Left colon (tissue), 2 donors: Measurements from ENCODE around the gene EFR3B. TPM values are rescaled to one million over a fixed set of nuclear protein-coding genes. Genes with fewer than 3 reads are reported as not detected.
A peak's percentile ranks its signal among the peaks of the same experiment; 100 is the strongest.
"Not testable (repeated sequence)": the region's sequence is repeated elsewhere in the genome, so short reads cannot be mapped to it uniquely, and the experiment has no call there.

Experiments used
- ATAC-seq: fragments of 200-7000 bp; cut with Tn5 transposase; one replicate; pipeline ENCODE4 v1.9.1; 2020; ENCODE audit warnings: mild to moderate bottlenecking, moderate library complexity
- DNase-seq, 2 donors: peaks; one replicate each; pipeline ENCODE4 v3.0.0-alpha.2; 2020
- intact Hi-C, 2 donors: fragments of 100-400 bp; cut with DNase I in 1 of 2; cut with micrococcal nuclease in 1 of 2; formaldehyde crosslinking; loops; one replicate each; pipeline versions ENCODE4 v1.11.2 to v1.14.0; 2022; cut with DNase I, micrococcal nuclease
- total RNA-seq, 2 donors: library from RNA; stranded (reverse); fragmentation: NEBNext Ultra II Directional; extraction: Animal tissue kit (Norgen Biotek cat#: 25700); gene quantifications; one replicate each; pipeline ENCODE4 v1.2.1, GENCODE V29; 2021
- donor health status: DM: no; HTN: no; CAD: no.
- donor health status: DM: yes; HTN: yes; CAD: no.

Gene EFR3B
- total RNA-seq, 2 donors from 2014 or later = 0.98 to 2.5 TPM

GRCh38 chr2:25089605-25090315 is 47.9 kb downstream of the EFR3B start:
- intact Hi-C loops = no loop called here
- DNase-seq (no peak), ATAC-seq (no peak)

DNA sequence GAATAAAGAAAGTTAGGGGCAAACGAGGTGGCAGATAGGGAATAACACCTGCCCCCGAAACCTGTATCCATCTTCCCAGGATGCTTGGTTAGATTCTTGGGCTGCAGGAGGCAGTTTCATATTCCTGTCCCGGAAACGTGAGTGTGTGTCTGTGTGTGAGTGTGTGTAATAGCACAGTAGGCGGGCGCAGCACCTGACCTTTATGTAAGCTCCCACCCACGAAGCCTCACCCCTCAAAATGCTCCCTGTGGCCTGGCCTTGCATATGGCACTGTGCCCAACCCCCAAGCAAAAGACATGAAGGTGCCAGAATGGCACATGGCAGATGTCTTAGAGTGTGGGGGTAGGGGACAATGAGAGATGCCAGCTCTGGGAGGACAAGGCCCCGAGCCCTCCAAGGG is 48.9 kb downstream of the EFR3B start:
- DNase-seq (no peak), ATAC-seq (no peak)
- intact Hi-C loops = no loop called here

DNA sequence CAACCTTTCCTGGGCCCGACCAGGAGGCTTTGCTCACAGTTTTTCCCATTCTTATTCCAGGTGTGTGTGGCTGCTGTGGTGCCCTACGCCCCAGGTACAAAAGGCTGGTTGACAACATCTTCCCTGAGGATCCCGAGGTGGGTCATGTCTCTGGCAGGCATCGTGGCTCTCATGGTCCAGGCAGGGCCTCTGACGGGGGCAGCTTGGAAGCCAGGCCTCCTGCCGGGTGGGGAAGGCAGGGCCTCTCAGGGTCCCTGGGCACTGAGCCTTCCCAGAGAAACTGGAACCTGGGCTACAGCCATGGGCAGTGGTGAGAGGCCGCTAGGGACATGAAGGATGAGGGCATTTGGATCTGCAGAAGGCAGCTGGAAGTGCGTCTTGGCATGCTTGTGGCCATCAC is 49.4 kb downstream of the EFR3B start:
- ATAC-seq (no peak), DNase-seq (no peak)
- intact Hi-C loops = no loop called here

- no peak for DNase-seq
- ATAC-seq = no peak
- intact Hi-C loops = no loop called here
These were observed 56.2 kb downstream of the EFR3B start for GRCh38 chr2:25098056-25098455.

DNA sequence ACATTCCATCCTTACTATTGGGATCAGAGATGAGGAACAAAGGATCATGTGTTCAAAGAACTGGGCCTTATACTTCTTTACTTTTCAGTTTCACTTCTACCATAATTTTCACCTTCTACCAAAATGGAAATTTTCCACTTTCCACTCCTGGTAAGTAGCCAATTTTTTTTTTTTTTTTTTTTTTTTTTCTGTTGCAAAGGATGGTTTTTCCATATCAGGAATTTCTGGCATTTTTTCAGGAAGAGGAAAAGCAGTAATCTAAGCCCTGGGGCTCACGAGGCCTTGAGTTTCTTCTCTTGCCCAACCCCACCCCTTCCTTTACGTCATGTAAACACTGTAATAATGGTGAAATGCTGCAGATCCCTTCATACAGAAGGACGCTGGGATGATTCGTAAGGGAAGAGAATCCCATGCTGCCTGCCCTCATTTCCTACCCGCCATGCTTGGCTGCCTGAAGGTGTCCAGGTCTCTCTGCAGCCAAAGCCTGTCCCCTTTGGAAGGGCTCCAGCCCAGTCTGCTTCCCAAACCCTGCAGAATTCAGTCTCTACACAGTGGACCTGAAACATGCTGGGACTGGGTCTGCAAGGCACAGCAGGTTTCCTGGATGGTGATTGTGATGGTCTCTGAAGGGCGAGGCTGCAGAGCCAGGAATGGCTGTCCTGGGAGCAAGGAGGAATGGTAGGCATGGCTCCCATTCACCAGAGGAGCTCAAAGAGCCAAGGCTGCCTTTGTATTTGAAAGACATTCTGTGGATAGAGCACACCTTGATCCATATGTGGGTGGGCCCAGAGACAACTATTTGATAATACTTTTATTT is 57.0 kb downstream of the EFR3B start:
- DNase-seq (no peak), ATAC-seq (no peak)
- intact Hi-C loops = no loop called here

DNA sequence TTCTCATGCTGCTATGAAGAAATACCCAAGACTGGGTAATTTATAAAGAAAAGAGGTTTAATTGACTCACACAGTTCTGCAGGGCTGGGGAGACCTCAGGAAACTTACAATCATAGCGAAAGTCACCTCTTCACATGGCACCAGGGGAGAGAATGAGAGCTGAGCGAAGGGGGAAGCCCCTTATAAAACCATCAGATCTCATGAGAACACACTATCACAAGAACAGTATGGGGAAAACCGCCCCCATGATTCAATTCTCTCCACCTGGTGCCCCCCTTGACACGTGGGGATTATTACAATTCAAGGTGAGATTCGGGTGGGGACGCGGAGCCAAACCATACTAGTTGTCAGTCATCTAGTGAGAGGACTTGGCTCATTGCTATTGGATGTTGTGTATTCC is 60.5 kb downstream of the EFR3B start:
- intact Hi-C loops, ATAC-seq, DNase-seq: not testable (repeated sequence)

DNA sequence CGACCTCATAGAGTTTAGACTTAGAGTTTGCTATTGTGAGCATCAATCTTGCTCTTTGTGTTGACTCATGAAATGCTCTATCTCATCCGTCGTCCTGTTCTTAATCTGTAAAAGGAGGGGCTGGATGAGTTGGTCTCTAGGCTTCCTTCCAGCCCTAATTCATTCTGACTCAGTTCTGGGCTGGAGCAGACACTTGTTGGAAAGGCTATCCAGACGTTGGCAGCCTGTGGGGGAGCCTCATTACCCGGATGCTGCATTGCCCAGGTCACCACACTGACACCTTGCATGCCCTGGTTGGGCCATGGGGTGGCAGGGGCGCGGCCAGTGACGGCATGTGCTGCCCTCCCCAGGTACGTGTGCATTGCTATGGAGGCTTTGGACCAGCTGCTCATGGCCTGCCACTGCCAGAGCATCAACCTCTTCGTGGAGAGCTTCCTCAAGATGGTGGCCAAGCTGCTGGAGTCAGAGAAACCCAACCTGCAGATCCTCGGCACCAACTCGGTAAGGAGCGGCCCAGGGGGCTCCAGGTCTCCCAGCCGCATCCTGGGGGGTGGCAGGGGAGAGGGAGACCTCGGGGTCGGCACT is 61.5 kb downstream of the EFR3B start:
- no peak for ATAC-seq
- no peak for DNase-seq

DNA sequence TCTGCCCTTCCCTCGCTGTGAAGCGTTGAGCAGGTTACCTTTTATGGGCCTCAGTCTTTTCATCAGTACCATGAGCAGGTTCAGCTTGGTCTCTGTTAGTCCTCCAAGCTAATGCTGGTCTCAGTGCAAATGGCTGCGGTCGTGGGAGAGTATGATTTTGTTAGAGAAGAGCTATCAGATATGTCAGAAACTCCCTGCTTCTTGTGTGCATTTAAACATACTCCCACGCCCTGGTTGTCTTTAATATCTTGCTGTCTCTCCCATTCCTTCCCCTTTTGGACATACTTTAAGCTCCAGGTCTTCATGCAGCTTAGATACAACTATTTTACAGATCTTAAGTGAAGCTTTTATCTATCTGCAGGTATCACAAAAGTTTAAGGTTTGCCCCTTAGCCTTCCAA is 62.9 kb downstream of the EFR3B start:
- no peak for DNase-seq
- ATAC-seq = no peak
- intact Hi-C loops = no loop called here

More for the DNA sequence above, 61.5 kb downstream of the EFR3B start:
- intact Hi-C loops = no loop called here

DNA sequence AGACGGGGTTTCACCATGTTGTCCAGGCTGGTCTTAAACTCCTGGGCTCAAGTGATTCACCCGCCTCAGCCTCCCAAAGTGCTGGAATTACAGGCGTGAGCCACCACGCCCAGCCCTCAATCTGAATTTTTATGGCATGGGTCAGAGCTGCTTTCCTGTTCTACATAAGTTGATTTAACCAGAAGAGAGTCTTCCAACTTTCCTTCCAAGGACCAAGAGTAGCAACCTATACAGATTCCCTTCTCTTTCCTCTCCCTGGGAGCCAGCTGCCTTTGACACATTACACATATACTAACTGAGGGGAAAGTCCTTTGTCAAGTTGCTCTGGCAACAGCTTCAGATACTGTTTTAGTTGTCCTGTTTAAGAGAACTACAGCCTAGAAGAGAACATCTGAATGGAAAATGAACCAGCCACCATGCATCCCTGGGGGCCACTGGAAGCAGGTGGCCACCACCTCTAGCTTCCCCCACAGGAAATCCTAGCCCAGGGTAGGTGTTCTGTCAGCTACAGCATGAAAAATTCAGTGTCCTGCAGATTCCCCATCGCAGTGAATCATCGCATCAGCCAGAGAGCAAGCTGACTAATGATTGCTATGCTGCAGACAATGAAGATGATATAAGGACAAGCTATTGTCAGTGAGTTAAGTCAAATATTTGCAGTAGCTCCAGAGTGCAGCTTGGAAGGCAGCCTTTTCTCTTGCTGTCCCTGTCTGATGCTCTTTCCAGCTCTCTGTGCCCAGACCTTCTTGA is 63.6 kb downstream of the EFR3B start:
- no peak for DNase-seq
- intact Hi-C loops = no loop called here
- ATAC-seq = peak; percentile 51

- intact Hi-C loops = no loop called here
- DNase-seq (no peak), ATAC-seq (no peak)
These were observed 67.9 kb downstream of the EFR3B start for GRCh38 chr2:25109822-25110221.

- DNase-seq = no peak
- intact Hi-C loops = no loop called here
- no peak for ATAC-seq
These were observed 70.2 kb downstream of the EFR3B start for GRCh38 chr2:25112113-25112512.

DNA sequence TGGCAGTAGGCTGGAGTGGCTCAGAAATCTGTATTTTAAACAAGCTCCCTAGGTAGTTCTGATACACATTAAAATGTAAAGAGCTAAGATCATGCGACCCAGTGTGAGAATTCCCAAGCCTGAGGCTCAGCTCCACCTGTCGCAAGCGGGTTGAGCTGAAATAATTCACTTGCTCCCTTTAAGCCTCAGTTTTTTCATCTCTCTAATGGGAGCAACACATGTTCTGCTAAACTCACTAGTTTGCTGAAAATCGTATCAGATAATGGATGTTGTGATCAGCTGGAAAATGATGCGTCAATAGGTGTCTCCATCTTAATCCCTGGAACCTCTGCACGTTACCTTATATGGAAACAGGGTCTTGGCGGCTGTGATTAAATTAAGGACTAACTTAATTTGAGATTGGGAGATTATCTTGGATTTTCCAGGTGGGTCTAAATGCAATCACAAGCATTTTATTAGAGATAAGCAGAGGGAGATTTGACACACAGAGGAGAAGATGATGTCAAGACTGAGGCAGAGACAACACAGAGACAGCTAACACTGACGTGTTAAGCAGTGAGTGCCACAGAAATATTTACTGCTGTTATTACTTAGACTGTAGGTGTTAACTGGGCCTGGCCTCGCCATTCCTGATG is 73.5 kb downstream of the EFR3B start:
- intact Hi-C loops = no loop called here
- ATAC-seq = no peak
- DNase-seq = no peak

- DNase-seq (no peak), ATAC-seq (no peak)
- intact Hi-C loops = no loop called here
These were observed 74.0 kb downstream of the EFR3B start for GRCh38 chr2:25115902-25116301.

GRCh38 chr2:25116956-25117355 is 75.1 kb downstream of the EFR3B start:
- no peak for ATAC-seq
- intact Hi-C loops = no loop called here
- no peak for DNase-seq

- intact Hi-C loops = no loop called here
- DNase-seq (no peak), ATAC-seq (no peak)
These were observed 77.4 kb downstream of the EFR3B start for GRCh38 chr2:25119263-25119662.

DNA sequence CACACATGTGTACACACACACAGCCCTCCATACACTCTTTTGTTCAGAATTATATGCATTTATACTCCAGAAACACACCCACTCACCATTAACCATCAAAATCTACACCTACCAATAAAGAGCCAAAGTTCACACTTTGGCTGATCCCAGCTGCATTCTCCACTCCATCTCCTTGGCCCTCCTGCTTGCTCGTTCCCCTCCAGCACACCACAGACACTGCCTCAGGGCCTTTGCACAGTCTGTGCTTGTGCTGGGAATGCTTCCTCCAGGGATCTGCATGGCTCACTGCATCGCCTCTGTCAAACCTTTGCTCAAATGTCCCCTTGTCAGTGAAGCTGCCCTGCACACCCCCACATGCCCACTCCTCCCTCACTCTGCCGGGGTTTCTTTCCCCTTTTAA is 80.5 kb downstream of the EFR3B start:
- no peak for ATAC-seq
- intact Hi-C loops = loop anchor here in 1 of 2 donors (10.0 kb wide), 1 partner anchor 148 kb away; the partner anchor contains the start of gene DNAJC27

GRCh38 chr2:25123682-25124081 is 81.8 kb downstream of the EFR3B start:
- intact Hi-C loops = loop anchor here in 1 of 2 donors (10.0 kb wide), 1 partner anchor 149 kb away; the partner anchor contains the start of gene DNAJC27
- ATAC-seq = no peak
- DNase-seq = no peak

More for the DNA sequence above, 80.5 kb downstream of the EFR3B start:
- DNase-seq = no peak

DNA sequence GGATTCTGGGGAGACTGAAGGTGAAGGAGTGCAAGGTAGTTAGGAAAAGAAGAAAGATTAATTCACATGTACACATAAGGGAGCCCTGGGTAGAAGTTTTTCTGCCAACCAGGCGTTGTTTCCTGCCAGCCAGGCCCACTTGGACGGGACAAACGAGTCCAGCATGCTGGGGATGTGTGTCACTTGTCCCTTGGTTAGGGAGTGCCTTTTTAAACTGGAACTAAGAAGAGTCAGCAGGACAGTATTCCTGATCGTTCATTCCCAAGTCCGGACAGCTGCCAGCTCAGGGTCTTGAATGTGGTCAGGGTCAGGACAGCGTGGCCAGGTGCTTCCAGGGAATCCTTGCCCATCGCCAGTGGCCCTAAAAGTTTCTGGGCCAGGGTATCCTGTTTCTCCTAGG is 83.3 kb downstream of the EFR3B start:
- intact Hi-C loops = loop anchor here in 1 of 2 donors (10.0 kb wide), 1 partner anchor 150 kb away; the partner anchor contains the start of gene DNAJC27
- ATAC-seq (no peak), DNase-seq (no peak)

DNA sequence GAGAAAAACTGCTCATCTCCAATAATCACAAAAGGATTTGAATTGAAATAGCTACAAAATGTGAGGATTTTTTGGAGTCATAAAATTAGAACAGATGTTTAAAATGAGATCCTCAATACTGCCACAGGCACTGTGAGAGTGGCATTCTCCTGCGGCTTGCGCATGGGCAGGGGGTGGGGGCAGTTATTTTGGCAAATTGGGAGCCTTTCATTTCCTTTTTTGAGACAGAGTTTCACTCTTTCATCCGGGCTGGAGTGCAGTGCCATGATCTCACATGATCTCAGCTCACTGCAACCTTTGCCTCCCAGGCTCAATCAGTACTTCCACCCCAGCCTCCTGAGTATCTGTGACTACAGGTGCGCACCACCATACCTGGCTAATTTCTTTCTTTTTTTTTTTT is 84.1 kb downstream of the EFR3B start:
- DNase-seq = no peak
- intact Hi-C loops = loop anchor here in 1 of 2 donors (10.0 kb wide), 1 partner anchor 151 kb away; the partner anchor contains the start of gene DNAJC27
- ATAC-seq = no peak
